Keratinocyte (primary cell): Measurements from ENCODE around the gene ZNF516.

ENCODE experiments used
- CTCF ChIP-seq, 3 experiments: IDR thresholded peaks in 1 of 3; conservative IDR thresholded peaks in 1 of 3; optimal IDR thresholded peaks in 1 of 3; 2 replicates in 2 of 3; 3 replicates in 1 of 3; pipeline versions ENCODE3 to v1.5.1; 2011; ENCODE audit warnings: low read length in 3 of 3, mild to moderate bottlenecking in 3 of 3, moderate library complexity in 2 of 3, control low read depth in 1 of 3, inconsistent platforms in 1 of 3; ENCODE audit not compliant: insufficient read depth in 2 of 3; ENCODE audit errors: extremely low read depth in 1 of 3
- EZH2 ChIP-seq: IDR thresholded peaks from one replicate; pipeline ENCODE4 v1.6.1; 2012; ENCODE audit warnings: inconsistent platforms, mild to moderate bottlenecking, low read length, moderate library complexity

DNA sequence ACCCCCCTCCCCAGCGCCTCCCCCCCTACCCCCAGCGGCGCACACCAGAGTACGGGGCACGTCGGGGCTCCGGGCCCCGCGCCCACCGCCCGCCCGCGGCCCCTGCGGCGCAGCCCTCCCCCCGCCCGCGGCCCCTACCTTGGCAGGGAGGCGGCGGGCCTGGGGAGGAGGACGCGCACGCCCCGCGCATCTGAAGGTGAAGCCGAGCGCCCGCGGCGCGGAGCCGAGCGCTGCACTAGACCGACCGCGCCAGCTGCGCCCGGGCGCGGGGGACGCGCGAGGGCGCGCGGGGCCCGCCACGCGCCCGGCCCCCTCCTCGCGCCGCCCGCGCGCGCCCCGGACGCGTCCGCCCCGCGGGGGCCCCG lies at the start of gene ZNF516:
- no peak for TF ChIP-seq CTCF (optimal IDR thresholded peaks at IDR 0.05 in 1 of 3, IDR thresholded peaks at IDR 0.05 in 1 of 3, conservative IDR thresholded peaks at IDR 0.05 in 1 of 3; ENCODE audit: extremely low read depth in 1 of 3, insufficient read depth in 2 of 3, low read length in 3 of 3)
- TF ChIP-seq EZH2 = no peak
